HG02981 (cell line): ENCODE data around the gene NFATC2.
A peak's percentile ranks its signal among the peaks of the same experiment; 100 is the strongest.
"Not testable (repeated sequence)": the region's sequence is repeated elsewhere in the genome, so short reads cannot be mapped to it uniquely, and the experiment has no call there.

Experiments
- ATAC-seq: cut with Tn5 transposase; IDR thresholded peaks from one replicate; pipeline ENCODE4 v1.9.1; 2021; ENCODE audit warnings: mild to moderate bottlenecking, moderate library complexity; ENCODE audit not compliant: unreplicated experiment

NFATC2 gene

DNA sequence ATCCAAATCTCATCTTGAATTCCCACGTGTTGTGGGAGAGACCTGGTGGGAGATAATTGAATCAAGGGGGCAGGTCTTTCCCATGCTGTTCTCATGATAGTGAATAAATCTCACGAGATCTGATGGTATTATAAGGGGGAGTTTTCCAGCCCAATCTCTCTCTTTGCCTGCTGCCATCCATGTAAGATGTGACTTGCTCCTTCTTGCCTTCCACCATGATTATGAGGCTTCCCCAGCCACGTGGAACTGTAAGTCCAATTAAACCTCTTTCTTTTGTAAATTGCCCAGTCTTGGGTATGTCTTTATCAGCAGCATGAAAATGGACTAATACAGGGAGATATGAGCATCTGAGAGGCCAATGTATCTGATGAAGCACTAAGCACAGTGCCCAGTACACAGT is 26.0 kb upstream of the NFATC2 start:
- ATAC-seq: not testable (repeated sequence)

DNA sequence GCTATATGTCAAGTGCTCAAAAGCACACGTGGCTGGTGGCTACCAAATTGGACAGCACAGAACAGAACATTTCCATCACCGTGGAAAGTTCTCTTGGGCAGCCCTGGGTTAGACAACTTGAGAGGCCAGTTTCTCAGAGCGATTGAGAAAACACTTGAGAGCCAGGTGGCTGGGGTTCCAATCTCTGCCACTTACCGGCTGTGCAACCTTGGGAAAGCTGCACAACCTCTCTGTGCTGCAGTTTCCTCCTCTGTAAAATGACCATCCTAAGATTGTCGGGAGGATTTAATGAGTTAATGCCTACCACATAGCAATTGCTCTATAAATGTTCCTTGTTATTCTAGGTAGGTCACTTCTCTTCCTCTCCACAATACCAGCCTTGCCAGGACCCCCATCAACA is 25.1 kb upstream of the NFATC2 start:
- ATAC-seq: no peak

DNA sequence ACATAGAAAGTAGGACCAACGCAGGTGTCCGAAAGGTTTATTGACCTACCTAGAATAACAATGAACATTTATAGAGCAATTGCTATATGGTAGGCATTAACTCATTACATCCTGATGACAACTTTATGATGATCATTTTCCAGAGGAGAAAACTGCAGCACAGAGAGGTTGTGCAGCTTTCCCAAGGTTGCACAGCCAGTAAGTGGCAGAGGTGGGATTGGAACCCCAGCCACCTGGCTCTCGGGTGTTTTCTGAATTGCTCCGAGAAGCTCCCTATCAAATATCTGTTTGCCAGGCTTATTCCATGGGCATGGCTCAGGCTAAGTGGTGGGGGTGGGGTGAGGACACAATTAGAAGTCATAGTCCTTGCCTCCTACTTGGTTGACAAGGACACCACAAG is 24.1 kb upstream of the NFATC2 start:
- no peak for ATAC-seq

GRCh38 chr20:51565298-51566144 is 23.0 kb upstream of the NFATC2 start:
- ATAC-seq: no peak

DNA sequence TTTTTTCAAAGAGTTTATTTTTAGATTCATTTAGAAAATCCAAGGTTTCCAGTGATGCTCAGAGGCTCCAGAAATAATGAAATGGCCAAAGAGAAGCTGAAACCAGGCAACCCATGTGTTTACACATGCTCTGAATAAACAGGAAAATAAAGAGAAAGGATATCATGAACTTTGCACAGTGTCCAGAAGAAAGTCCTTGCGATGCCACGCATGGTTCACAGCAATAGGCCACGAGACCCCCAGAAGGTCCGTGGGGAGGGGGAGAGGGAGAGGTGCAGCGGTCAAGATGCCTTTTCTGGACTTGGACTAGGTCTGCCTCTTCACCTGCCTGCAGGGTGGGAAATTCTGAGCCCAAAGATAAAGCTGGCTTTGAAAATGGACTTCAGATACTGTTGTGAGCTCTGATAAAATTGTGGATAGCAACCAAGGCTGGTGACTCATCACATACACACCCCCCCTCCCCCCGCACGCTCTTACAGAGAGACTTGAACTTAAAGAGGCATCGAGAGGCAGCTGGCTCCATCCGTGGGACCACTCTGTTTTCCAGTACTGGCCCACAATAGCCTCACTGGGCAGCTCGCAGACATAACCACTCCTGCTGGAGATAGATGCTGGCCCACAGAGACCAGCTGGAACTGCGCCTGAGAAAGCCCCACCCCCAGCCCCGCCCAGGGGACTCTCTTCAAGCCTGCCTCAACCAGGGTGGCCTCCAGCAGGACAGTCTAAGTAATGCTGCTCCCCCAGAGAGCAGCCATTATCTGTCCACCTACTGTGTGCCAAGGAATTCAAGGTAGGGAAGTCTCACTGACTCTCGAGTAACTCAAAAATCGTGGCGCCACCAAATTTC is 21.2 kb upstream of the NFATC2 start:
- ATAC-seq: no peak

DNA sequence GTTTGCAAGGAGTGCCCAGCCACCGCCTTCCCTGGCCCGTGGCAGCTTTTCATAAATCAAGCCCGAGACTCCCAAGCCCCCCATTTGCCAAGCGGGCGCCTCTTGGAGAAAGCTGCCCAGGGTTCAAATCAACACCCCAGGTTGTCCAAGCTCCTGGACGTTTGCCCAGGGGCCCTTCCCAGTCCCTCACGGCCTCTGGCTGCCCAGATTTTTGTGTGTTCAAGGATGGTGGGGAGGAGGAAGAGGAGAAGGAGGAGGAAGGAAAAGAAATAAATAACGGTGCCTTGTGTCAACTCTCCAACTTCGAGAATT is 20.6 kb upstream of the NFATC2 start:
- ATAC-seq: no peak

DNA sequence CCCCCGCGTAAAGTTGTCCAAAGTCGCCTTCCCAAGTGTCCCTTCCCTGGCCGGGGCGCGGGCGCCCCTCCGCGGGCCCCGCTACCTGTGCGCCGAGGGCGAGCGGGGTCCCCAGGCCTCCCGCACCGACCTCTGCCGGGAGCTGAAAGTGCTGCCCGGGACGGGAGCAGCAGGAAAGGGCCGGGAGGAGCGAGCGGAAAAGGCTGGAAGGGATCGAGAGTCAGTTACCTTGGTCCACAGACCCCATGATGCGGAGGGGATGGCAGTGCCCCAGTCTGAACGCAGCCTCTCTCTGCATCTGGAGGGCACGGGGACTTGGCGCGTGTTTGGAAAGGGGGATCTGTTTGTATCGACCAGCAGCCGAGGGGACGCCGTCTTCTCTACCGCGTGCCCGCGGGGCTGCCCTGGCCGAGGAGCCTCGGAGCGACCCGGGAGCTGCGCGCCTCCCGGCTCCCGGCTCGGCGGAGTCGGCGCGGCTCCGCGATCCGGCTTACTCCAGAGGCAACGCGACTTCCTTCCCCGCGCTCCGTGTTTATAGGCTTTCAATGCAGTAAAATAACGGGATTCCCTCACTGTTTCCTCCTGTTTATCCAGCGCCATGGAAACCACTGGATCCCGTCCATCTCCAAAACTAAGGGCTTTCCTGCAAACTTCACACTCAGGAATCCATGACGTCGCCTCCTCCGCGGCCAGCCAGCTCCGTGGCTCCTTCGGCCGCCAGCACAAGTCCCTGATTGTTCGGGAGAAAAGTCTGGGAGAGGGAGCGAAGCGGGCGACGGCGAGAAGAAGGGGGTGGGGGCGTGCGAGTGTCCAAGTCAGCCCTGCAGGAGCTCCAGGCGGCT is 20.0 kb upstream of the NFATC2 start:
- no peak for ATAC-seq

DNA sequence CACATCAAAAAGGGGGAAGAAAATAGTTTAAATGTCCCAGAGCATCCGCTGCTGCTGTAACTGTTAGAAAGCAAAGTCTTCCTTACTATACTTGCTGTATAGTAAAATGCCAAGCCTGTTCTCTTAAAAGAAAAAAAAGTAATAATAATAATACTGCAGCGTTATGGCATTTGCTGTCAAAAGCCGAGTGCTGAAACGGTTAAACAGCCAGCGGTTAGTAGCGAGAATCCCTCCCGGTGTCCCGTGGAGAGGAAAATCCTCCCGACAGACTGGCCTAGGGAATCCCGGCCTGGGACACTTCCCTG is 19.5 kb upstream of the NFATC2 start:
- no peak for ATAC-seq

GRCh38 chr20:51560550-51561307 is 18.2 kb upstream of the NFATC2 start:
- ATAC-seq: no peak

- ATAC-seq: no peak
Observed at GRCh38 chr20:51560042-51560441, 17.5 kb upstream of the NFATC2 start.

DNA sequence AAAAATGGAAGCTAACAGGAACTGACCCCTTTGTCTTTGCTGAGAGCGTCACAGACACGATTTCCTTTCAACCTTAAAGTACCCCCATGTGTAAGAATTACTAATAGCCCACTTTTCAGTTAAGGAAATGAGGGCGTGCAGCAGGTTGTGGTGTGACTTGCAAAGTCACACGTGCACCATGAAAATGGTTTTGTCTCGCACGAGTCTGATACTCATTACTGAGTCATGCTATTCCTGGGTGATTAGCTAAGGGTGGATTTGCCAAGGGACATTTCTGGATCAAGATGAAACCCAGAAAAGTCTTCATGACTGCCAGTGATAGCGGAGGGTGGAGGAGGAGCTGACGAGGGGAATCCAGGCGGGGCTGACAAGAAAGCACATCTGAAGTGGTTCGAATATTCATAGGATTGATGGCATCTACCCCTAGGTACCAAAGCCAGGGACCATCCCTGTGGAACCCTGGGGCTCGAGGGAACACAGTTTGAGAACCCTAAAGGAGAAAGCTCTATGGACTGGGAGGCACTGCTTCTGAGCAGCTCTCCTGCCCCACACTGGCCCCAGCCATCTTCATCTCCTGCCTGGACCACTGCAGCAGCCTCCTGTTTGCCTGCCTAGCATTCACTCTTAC is 12.1 kb upstream of the NFATC2 start:
- no peak for ATAC-seq

DNA sequence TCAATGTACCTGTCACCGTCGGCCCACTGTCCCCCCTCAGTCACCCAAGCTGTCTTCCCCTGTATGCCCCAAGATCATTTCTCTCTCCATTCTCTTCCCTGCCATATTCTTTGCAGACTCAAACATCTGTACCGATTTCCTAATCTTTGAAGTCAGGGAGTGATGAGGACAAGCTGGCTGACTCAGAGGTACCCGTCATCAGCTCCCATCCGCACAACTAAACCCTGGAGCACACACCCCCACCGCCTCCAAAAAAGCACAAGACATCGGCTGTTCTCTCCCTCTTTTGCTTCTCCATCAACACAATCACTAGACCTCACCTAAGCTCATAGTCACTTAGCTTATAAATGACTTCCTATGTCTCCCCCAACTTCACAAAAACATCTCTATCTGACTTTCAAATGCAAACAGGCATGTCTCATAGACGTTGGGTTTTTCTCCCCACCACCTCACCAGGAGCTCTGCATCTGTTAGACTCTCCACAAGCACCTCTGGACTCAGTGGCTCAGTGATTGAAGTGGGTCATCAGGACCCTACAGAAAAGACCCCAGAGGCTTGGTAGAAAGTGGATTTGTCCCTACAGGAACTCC is 11.5 kb upstream of the NFATC2 start:
- ATAC-seq: no peak

DNA sequence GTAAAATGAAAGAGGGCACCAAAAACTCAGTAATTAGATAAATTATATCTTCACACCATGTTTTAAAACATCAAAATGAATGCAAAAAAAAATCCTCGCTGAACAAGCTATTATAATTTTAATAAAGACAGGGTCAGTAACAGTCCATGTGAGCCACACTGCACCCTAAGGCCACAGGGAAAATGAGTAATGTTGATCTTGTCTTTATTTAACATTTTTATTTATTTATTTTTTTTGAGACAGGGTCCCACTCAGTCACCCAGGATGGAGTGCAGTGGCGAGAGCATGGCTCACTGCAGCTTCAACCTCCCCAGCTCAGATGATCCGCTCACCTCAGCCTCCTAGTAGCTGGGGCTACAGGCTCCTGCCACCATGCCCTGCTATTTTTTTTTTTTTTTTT is 8.7 kb upstream of the NFATC2 start:
- no peak for ATAC-seq

DNA sequence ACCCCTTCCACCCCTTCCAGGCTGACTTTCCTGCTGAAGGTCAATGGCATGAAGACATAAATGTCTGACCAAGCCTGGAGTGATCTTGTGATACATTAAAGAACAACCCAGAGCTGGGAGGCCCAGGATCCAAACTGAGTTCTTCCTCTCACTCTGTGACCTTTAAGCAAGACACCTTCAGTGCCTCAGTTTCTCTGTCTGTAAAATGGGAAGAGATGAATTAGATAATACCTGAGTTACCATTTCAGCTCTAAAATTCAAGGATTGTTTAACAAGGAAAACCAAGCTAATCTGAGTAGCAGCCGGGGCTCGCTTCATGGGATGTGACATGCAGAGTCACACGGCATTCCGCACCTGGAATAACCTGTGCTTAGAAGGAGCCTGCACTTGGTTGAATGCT is 7.0 kb upstream of the NFATC2 start:
- ATAC-seq: no peak

- ATAC-seq: no peak
Observed at GRCh38 chr20:51547951-51548350, 5.4 kb upstream of the NFATC2 start.

GRCh38 chr20:51545515-51545914 is 3.0 kb upstream of the NFATC2 start:
- ATAC-seq: no peak

DNA sequence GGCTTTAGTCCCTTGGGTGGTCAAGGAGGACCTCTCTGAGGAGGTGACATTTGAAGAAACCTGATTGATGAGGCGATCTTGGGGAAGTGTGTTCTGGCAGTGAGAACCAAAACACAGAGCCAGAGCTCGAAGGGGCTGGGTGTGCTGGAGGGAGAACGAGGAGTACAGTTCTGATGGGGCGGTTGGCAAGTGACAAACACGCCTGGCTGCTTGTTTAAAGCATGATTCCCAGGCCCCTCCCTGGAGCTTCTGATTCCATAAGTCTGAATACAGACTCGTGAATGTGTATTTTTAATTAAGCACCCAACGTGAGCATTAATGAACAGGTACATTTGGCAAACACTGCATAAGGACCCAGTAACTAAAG is 886 bp upstream of the NFATC2 start:
- no peak for ATAC-seq

DNA sequence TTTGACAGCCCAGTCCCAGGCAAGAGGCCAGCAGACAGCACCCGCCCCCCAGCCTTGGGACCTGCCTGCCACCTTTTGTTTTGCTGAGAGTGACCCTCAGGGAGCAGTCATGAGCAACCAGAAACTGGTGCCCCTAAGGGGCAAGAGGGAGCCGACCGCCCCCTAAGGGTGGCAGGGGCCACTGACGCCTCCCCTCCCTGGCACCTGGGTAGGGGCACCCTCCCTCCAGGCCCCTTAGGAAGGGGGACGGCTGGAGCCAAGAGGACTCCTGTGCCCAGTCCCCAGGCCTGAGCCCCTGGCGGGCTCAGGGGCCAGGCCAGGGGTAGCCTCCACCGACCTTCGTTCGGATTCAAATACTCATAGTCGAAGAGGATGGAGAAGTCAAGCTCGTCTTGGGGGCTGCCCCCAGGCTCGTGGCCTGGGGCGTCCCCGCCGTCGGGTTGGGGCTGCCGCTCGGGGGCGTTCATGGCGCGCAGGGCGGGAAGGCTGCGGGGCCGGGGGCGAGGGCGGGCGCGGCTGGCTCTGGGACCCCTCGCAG is 417 bp downstream of the NFATC2 start:
- ATAC-seq: peak; percentile 28

GRCh38 chr20:51541189-51542032 is 1.1 kb downstream of the NFATC2 start:
- ATAC-seq: peak; percentile 47
